ENCODE measurements around the gene PTPN6. TPM values are rescaled to one million over a fixed set of nuclear protein-coding genes. Genes with fewer than 3 reads are reported as not detected.
"Not testable (repeated sequence)": the region's sequence is repeated elsewhere in the genome, so short reads cannot be mapped to it uniquely, and the experiment has no call there.

PTPN6 gene
- 3.4 and 5.4 TPM in 2 replicates for total RNA-seq (2014; rRNA removed; shearing (Covaris generic))
- 13.1 and 13.4 TPM in 2 replicates for polyA plus RNA-seq (2014; cell fraction: nucleus; rRNA removed)

DNA sequence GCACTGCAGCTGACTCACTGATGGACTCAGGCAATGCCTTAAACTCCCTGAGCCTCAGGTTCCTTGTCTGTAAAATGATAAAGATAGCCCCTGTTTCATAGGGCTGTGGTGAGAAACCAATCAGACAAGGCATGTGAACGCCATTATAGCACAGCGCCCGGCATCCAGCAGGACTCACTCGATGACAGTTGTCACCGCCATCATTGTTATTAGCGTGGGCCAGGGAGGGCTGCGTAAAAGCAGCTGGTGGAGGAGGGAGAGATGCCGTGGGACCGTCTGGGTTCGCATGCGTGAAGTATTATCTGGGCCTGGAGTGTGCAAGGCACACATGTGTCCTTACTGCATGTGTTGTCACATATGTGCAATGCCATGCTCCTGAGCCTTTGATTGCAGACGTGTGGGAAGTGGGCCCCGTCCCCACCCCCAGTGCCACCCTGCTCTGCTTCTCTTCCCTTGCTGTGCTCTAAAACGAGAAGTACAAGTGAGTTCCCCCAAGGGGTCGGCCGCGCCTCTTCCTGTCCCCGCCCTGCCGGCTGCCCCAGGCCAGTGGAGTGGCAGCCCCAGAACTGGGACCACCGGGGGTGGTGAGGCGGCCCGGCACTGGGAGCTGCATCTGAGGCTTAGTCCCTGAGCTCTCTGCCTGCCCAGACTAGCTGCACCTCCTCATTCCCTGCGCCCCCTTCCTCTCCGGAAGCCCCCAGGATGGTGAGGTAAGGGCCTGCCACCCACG is at the start of gene PTPN6:
Gene PTPN6 (plus strand): TSS at position 546 of the 730 bp plus-strand sequence. CDS start 157 bp downstream, at position 703.
- no peak for DNase-seq (ENCODE audit: extremely low read depth, low read depth)

DNA sequence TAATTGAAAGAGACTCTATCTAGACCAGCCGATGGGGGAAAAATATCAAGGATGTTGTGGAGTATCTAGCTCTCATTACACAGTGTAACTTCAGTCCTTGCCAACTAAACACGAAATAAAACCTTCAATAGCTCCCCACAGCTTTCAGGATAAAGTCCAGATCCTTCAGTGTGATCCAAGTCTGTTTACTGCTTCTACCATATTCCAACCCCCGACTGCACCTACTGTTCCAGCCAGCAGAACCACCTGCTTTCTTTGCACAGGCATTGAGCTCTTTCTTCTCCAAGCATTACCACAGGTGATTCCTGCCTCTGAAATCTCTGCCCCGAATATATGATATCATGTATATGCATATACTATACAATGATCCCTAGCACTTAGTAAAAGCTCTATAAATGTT is 48.7 kb upstream of the PTPN6 start:
- DNase-seq (ENCODE audit: extremely low read depth, low read depth): no peak

DNA sequence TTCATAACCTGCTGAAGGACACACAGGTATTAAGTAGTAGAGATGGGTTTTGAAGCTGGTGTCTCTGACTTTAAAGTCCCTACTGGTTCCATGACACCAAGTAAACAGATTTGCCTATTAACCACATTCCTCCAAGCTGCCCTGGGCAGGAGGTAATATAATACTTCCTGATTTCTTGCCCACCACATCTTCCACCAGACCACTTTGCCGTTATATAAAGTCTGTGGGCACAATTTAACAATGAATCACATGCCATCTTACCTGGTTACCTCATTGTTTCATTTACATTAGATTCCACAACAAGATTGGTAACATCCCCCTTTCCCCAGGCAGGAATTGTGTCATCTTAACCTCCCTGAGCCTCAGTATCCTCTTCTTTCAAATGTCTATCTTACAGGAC is 47.4 kb upstream of the PTPN6 start:
- DNase-seq (ENCODE audit: extremely low read depth, low read depth): no peak

DNA sequence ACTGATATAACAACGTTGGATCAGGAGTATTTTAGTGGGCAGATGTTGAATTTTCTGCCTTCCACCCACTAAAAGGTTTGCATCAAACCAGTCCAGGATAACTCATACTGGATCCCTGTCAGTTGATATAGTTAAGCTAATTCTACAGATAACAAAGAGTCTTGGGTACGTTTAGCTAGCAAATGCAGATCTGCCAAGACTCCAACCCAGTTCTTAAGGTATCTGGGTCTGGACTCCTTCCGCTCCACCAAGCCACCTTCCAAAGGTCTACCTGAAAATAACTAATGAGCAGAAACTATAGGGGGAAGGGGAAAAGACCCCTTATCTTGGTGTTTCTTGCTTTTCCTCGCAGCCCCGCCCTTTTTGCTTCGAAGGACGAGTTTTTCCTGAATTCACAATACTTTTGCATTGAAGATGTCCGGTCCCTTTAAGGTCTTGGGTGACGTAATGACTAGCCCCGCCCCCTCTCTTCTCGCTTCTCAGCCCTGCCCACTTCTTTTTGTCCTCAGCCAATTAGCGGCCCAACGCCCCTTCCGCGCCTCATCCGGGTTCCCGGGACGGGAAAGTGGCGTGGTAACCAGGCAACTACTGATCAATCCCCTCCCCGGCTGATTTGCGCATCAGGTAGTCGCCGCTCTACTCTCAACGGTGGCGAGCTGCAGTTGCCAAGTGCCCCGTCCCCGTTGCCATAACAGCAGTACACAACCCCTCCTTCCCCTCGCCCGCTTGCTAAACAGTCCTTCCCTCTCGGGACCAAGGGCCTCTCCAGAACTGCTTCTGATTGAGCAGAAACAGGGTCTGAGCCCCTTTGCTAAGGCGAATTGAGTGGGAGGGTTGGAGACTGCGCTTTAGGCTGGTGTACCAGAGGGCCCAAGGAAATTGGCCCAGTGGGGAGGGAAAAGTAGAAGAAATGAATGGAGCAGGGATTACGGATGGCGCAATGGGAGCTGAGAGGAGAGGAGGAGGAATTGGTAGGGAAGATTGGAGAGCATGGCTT is 46.6 kb upstream of the PTPN6 start, which contains the start of gene LRRC23:
Gene LRRC23 (plus strand): TSS at position 543 of the 997 bp plus-strand sequence. CDS start 812 bp downstream, outside the sequence.
- peak; percentile 86 for DNase-seq (ENCODE audit: extremely low read depth, low read depth)

DNA sequence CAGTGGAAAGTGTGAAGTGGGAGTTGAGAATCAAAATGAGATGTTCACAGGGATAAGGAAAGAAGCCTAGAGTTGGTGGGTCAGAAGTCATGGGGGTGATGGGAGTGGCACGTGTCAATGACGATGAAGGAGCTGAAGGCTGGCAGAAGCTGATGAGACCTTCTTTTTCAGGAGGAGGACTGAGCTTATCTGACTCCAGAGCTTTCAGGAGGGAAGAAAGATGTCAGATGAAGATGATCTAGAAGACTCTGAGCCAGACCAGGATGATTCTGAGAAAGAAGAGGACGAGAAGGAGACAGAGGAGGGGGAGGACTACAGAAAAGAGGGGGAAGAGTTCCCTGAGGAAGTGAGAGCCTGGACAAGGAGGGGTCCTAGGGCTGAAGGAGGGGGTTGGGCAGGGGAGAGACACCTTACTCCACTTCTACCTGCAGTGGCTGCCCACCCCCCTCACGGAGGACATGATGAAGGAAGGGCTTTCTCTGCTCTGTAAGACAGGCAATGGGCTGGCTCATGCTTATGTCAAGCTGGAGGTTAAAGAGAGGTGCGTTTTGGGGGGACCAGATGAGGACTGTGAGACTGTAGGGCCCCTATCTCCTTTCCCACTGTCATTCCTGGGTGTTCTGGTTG is 45.6 kb upstream of the PTPN6 start:
- DNase-seq (ENCODE audit: extremely low read depth, low read depth): no peak

DNA sequence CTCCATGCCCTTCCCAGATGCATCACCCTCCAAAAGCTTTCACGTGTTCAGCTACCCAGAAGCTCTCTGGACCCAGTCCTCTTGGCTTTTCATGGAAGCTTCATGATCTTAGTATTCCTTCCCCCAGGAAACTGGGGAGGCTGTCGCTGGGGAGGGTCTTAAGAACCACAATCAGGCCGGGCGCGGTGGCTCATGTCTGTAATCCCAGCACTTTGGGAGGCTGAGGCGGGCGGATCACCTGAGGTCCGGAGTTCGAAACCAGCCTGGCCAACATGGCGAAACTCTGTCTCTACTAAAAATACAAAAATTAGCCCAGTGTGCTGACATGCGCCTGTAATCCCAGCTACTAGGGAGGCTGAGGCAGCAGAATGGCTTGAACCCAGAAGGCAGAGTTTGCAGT is 43.0 kb upstream of the PTPN6 start:
- DNase-seq (ENCODE audit: extremely low read depth, low read depth): not testable (repeated sequence)

DNA sequence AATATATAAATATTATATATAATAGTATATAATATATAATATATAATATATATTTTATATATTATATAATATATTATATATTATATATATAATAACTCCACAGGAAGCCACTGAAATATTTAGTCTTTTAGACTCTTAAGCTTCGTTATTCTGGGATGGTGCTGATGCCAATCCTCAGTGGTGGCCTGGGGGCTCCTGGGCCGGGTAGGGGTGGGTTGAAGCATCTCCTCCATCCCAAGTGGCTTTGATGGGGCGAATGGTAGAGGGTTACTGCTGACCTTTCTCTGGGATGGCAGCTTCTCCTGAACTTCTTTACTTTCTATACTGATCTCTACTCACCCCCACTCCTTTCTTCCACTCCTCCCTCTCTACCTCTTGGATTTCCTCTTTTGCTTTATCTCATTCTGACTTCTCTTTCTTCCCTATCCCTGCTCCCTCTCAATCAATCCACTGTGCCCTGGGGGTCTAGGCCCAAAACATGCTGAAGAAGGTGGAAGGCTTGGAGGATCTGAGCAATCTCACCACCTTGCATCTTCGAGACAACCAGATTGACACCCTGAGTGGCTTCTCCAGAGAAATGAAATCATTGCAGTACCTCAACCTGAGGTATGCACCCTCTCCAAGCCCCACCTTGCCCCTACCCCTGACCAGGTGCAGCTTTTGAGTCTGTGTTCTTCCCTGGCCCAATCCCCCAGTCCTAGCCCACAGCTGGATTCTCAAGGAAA is 41.6 kb upstream of the PTPN6 start:
- DNase-seq (ENCODE audit: extremely low read depth, low read depth): no peak

DNA sequence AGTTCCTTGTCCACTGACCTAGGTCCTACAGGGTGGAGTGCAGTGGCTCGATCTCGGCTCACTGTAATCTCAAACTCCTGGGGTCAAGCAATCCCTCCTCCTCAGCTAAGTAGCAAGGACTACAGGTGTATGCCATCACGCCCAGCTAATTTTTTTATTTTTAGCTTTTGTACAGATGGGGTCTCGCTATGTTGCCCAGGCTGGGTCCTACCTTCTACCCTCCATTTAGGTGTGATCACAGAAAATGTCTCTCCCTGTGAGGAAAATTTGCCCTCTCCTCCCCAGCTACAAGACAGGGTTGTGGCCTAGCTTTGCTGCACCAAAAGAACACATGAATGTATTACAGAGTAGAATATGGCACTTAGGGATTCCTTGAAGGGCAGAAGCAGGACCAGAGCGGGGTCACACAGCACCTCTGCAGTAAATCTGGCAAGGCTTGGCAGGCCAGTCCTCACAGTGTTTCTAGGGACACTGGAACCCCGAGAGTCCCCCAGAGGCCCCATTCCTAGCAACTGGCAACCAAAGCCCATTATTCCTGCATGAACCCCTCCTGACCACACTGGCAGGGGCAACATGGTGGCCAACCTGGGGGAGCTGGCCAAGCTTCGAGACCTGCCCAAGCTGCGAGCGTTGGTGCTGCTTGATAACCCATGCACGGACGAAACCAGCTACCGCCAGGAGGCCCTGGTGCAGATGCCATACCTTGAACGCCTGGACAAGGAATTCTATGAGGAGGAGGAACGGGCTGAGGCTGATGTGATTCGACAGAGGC is 38.8 kb upstream of the PTPN6 start:
- no peak for DNase-seq (ENCODE audit: extremely low read depth, low read depth)

DNA sequence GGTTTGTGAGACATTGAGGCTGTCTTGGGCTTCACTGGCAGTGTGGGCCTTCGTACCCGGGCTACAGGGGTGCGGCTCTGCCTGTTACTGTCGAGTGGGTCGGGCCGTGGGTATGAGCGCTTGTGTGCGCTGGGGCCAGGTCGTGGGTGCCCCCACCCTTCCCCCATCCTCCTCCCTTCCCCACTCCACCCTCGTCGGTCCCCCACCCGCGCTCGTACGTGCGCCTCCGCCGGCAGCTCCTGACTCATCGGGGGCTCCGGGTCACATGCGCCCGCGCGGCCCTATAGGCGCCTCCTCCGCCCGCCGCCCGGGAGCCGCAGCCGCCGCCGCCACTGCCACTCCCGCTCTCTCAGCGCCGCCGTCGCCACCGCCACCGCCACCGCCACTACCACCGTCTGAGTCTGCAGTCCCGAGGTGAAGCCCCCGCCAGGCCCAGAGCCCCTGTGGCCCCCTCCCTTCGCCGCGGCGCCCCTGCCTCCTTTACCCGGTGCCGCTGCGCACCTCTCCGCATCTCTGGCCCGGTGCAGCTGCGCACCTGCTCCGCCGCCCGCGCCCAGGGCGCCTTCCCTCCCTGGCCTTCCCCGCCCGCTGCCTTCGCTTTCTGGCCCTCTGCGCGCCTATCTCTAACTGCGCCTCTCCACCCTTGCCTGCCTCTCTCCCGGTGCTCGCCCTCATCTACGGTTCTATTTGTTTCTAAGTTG is 36.8 kb upstream of the PTPN6 start, which contains the start of gene ENO2:
Gene ENO2 (plus strand): TSS at position 335 of the 701 bp plus-strand sequence. CDS start 1,253 bp downstream, outside the sequence.
- no peak for DNase-seq (ENCODE audit: extremely low read depth, low read depth)

DNA sequence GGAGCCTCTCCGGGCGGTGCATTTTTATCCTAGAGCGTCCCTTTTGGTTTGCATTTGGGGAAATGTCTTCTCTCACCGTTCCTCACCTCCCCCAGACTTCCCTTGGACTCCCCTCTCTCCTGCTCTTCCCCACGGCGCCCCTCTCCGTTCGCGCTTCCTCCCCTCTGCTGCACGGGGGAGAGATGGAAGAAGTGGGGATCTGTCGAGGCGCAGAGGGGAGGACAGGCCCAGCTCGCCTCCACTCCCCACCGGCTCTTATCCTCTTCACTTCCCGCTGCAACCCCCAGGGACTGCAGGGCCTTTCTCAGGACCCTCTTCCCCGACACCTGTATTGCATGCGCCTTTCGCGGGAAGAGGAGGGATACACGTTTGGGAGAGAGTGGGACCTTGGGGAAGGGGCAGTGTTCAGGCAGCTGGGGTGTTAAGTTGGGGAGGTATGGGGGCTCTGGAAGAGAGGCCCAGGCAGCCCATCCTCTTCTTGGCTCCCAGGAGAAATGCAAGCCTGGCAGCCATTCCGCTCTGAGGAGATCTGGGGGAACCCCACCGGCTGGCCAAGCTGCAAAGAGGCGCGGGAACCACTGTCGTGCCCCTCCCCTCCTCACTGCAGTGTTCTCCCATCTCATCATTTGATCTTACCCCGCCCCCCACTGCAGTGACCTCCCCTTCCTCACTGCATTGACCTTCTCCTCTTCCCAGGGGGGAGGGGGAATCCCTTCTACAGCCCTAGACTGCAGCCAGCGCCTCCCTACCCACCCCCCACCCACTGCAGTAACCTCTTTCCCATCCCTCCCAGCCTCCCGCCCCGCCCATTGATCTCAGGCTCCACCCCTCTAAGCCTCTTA is 36.0 kb upstream of the PTPN6 start:
- DNase-seq (ENCODE audit: extremely low read depth, low read depth): no peak

DNA sequence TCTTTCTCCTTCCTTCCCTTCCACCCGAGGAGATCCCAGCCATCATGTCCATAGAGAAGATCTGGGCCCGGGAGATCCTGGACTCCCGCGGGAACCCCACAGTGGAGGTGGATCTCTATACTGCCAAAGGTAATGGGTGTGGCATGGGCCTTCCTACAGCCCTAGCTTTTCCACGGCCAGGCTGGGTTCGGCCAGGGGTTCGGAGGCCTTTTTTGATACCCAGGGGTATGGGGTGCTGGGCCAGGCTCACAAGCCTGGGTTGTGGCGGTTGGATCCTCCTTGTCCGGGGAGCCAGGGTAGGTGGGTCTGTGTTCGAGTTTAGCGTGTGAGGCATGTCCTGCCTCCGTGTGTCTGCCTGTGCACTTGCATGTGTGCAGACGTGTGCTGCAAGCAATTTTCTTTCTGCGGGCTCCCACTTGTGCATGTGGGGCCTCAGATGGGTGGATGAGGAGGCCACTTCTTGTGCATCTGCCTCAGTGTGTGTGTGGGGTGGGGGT is 35.3 kb upstream of the PTPN6 start:
- no peak for DNase-seq (ENCODE audit: extremely low read depth, low read depth)

DNA sequence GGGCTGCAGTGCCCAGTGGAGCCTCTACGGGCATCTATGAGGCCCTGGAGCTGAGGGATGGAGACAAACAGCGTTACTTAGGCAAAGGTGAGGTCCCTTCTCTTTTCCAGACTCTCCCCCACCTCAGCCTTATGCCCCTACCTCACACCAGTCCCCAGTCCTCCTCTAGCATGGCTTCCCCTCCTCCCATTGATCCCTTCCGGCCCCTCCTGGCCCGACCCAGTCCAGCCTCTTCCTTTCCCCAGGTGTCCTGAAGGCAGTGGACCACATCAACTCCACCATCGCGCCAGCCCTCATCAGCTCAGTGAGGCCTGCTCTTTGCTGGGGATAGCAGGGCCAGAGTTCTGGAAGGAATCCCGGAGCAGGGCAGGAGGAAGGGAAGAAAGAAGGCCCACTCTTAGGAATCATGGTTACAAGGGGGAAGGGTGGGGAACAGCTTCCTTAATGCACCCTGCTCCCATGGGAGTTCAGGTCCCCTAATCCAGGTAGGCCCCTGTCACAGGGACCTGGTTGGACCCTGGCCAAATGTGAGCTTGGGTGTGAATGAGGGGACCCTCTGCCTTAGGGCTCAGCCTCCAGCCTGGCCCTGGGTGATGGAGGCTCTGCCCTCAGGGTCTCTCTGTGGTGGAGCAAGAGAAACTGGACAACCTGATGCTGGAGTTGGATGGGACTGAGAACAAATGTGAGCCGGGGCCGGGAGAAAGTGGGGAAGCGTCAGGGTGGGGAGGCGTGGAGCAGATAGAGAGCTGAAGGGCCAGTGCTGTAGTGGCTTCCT is 34.5 kb upstream of the PTPN6 start:
- DNase-seq (ENCODE audit: extremely low read depth, low read depth): no peak

DNA sequence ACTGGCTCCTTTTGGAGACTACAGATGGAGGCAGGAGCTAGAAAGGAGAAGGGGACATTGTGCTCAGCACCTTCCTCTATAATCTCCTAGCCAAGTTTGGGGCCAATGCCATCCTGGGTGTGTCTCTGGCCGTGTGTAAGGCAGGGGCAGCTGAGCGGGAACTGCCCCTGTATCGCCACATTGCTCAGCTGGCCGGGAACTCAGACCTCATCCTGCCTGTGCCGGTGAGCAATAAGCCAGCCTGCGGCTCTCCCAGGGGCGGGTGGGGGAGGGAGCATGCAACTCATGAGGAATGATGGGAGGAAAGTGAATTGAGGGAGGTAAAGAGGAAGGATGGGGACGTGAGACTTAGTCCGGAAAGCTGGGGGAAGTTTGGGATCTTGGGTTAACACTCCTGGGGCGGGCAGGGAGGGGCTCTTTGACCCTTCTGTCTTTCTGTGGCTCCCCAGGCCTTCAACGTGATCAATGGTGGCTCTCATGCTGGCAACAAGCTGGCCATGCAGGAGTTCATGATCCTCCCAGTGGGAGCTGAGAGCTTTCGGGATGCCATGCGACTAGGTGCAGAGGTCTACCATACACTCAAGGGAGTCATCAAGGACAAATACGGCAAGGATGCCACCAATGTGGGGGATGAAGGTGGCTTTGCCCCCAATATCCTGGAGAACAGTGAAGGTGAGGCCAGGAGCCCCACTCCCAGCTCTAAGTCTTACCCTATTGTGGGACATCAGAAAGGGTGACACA is 33.5 kb upstream of the PTPN6 start:
- no peak for DNase-seq (ENCODE audit: extremely low read depth, low read depth)

DNA sequence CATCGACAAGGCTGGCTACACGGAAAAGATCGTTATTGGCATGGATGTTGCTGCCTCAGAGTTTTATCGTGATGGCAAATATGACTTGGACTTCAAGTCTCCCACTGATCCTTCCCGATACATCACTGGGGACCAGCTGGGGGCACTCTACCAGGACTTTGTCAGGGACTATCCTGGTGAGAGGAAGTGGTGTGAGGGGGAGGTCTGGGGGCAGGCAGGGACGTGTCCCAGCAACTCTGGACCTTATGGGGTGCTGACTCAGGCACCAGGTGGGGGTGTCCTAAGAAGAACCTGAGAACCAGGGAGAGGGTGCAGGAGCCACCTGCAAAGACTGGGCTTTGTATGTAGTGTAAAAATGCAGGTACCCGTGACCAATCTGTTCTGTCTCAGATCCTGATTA is 31.6 kb upstream of the PTPN6 start:
- DNase-seq (ENCODE audit: extremely low read depth, low read depth): no peak

DNA sequence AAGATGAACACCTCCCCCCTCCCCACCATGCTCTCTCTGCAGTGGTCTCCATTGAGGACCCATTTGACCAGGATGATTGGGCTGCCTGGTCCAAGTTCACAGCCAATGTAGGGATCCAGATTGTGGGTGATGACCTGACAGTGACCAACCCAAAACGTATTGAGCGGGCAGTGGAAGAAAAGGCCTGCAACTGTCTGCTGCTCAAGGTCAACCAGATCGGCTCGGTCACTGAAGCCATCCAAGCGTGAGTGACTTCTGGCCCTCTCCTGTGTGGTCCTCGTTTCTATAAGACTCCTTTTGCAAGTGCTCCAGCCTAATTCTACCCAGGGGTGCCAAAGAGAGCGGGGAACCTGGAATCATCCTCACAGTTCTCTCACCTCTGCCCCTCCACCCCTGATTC is 29.6 kb upstream of the PTPN6 start:
- no peak for DNase-seq (ENCODE audit: extremely low read depth, low read depth)

Data from NCI-H460 (cell line).